GM12873 (cell line): ENCODE data around the gene LTF.
A peak's percentile ranks its signal among the peaks of the same experiment; 100 is the strongest.

Experiments used
- TF ChIP-seq, protein P1 (sequence below): IDR thresholded peaks from 2 replicates; pipeline ENCODE4 v1.5.1; 2012; ENCODE audit warnings: low read depth, mild to moderate bottlenecking, moderate library complexity, low read length, control low read depth; ENCODE audit not compliant: insufficient read depth; ENCODE audit errors: missing control alignments

LTF gene

DNA sequence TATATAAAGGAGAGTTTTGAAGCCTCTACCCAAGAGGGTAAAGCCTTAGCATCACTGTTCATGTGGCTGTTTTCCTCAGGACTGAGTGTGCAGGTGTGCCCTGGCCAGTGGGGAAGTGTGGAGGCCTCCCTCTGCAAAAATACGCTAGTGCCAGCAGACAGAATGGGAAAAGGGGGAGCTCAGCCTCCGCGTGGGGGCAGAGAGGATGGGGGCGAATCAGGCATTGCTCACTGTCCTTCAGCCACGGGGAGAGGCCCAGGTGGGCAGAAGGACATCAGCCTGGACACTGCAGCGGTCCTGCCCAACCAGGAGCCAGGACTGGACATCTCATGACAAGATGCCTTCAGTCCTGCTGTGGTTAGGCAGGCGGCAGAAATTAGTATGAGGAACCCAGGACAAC lies 10.1 kb downstream of the LTF start:
- TF ChIP-seq, protein P1, sequence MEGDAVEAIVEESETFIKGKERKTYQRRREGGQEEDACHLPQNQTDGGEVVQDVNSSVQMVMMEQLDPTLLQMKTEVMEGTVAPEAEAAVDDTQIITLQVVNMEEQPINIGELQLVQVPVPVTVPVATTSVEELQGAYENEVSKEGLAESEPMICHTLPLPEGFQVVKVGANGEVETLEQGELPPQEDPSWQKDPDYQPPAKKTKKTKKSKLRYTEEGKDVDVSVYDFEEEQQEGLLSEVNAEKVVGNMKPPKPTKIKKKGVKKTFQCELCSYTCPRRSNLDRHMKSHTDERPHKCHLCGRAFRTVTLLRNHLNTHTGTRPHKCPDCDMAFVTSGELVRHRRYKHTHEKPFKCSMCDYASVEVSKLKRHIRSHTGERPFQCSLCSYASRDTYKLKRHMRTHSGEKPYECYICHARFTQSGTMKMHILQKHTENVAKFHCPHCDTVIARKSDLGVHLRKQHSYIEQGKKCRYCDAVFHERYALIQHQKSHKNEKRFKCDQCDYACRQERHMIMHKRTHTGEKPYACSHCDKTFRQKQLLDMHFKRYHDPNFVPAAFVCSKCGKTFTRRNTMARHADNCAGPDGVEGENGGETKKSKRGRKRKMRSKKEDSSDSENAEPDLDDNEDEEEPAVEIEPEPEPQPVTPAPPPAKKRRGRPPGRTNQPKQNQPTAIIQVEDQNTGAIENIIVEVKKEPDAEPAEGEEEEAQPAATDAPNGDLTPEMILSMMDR, result no peak

DNA sequence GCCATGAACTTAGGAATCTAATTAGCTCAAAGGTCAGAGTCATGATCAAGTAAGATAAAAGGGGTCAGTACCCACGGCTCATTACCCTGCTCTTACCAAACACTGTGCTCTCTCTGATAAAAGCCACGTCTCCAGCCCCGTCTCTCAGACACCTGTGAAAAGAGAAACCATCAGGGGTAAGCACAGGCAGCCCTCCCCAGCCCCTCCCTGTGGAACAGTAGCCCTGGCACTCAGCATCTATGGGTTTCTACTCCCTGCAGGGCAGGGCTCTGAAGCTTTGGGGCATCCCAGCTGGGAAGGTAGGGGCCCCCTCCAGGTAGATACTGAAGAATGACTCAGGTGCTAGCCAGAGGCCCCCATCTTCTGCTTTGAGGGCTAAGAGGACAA lies 10.5 kb downstream of the LTF start:
- TF ChIP-seq, protein P1, result no peak

DNA sequence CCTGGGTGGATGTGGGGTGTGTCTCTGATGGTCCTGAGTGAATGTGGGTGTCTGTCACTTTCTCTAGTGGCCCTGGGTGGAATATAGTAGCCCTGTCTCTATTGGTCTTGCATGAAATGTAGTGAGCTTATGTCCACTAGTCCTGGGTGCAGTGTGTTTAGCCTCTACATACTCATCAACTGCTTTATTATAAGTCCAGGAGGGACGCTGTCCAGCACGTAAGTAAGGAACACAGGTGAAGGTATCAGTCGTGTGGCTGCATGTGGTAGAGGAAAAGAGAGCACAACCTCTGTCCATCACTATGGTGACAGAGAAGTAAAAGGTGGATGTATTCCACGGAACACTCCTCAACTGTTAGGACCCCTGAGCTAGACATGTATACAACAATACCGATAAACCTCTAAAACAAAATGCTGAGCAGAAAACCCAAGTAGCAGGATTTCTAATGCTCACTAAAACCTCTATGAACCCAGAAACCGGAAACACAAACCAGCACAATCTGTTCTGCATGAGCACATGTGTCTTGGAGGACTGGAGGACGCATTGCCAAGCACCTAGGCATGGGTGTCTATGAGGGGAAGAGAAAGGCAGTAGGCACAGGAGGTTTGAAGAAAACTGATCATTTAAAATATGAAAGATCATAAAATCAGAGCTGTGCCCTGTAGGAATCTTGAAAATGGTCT lies 11.0 kb downstream of the LTF start:
- TF ChIP-seq, protein P1, result no peak

DNA sequence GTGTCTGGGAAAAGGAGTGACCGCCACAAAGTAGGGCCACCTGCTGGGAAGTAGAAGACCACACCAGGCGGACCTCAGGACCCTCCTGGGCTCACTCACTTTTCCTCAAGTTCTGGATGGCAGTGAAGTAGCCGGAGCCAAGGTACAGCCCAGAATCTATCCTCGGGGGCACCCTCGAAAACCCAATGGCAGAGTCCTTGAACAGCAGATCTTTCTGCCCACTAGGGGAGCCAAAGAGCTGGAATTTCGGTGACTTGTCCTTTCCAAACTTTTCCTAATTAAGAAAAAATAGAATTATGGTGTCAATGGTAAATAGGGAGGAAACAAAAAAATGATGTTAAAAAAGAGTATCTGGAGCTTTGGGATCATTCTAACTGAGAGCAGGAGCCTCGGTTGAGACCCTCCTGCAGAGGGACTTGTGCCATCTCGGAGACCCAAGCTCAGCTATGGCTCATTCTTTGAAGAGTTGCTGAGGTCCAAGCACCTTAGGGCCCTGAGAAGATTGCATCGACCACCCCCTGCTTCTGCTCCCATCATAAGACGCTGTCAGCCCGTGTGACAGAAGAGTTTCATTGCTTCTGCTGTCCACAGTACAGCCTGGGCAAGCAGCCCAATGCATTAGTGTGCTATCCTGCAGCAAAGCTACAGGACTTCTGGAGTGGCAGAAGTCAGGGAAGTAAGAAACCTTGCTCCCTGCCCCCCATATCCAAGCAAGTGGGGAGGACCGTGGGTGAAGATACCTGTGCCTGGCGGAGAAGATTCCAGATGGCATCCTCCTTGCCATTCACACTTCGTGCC lies 14.8 kb downstream of the LTF start:
- TF ChIP-seq, protein P1, result peak; percentile 68

DNA sequence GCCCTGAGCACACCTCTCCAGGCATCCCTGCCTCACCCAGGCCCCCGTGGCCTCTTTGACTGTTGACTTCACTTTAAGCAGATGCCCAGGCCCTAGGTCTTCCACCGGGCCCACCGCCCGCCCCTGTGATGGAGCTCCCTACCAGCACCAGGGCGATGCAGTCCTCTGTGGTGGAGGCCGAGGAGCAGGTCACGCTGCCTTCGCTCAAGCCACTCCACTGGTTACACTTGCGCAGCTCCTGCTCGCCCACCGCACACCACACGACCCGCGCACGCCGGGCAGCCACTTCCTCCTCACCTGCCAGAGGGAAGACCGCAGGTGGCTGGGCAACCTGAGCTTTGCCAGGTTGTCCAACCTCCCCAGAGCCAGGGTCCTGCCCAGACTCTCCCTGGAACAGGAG lies 16.0 kb downstream of the LTF start:
- TF ChIP-seq, protein P1, result no peak

DNA sequence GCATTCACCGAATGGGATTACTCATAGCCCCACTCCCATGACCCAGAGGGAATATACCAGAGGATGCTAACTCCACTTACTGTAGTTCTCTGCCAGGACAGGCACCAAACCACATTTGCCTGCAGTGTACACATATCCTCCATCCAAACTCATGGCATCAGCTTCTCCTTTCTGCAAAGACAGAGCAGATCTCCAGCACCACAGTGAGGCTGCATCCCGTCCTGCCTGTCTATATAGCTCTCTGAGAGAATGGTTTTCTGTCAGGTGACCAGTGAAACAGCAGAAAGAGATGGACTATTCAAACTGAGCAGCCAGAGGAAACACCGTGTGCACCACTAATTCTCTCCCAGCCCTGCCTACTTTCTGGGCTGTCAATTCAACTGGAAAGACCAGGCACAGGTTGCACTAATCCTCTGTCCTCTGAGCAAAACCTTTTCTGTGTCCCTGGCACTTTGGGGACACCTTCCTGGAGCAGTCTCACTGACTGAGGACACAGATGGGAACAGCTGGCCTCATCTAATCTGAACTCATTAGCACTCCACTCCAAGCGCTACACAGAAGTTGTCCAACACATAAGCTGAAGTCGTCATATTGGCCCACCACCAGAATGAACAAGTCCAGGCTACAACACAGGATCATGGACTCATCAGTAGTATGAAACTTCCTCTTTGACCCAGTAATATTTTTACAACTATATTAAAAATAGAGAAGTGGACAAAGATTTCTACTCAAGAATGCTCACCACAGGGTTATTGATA lies 17.3 kb downstream of the LTF start:
- TF ChIP-seq, protein P1, result no peak
